GM19023 (cell line): ENCODE measurements around the gene SLC6A20.

Source experiments
- ATAC-seq: cut with Tn5 transposase; IDR thresholded peaks from one replicate; pipeline ENCODE4 v1.9.1; 2021; ENCODE audit warnings: mild to moderate bottlenecking, moderate library complexity; ENCODE audit not compliant: unreplicated experiment

SLC6A20 gene

GRCh38 chr3:45779746-45780735 lies 16.3 kb downstream of the SLC6A20 start:
- ATAC-seq, result no peak

- no peak for ATAC-seq
Measured at GRCh38 chr3:45778761-45779201, 17.6 kb downstream of the SLC6A20 start.

- no peak for ATAC-seq
Measured at GRCh38 chr3:45777746-45778386, 18.5 kb downstream of the SLC6A20 start.

GRCh38 chr3:45777111-45777745 lies 19.1 kb downstream of the SLC6A20 start:
- ATAC-seq, result no peak

- ATAC-seq, result no peak
Measured at GRCh38 chr3:45776611-45777010, 19.7 kb downstream of the SLC6A20 start.

GRCh38 chr3:45776301-45776595 lies 20.1 kb downstream of the SLC6A20 start:
- no peak for ATAC-seq

- no peak for ATAC-seq
Measured at GRCh38 chr3:45775571-45776300, 20.6 kb downstream of the SLC6A20 start.

GRCh38 chr3:45774581-45775521 lies 21.5 kb downstream of the SLC6A20 start:
- ATAC-seq, result no peak

- ATAC-seq, result no peak
Measured at GRCh38 chr3:45773714-45774449, 22.5 kb downstream of the SLC6A20 start.

- ATAC-seq, result no peak
Measured at GRCh38 chr3:45773072-45773471, 23.3 kb downstream of the SLC6A20 start.

- no peak for ATAC-seq
Measured at GRCh38 chr3:45772341-45773035, 23.8 kb downstream of the SLC6A20 start.

GRCh38 chr3:45771831-45772230 lies 24.5 kb downstream of the SLC6A20 start:
- ATAC-seq, result no peak

- ATAC-seq, result no peak
Measured at GRCh38 chr3:45771166-45771775, 25.1 kb downstream of the SLC6A20 start.

GRCh38 chr3:45765958-45766357 lies 30.4 kb downstream of the SLC6A20 start:
- ATAC-seq, result no peak

- ATAC-seq, result no peak
Measured at GRCh38 chr3:45765266-45765851, 31.0 kb downstream of the SLC6A20 start.

- no peak for ATAC-seq
Measured at GRCh38 chr3:45763303-45763675, 33.0 kb downstream of the SLC6A20 start.

GRCh38 chr3:45762647-45763302 lies 33.6 kb downstream of the SLC6A20 start:
- ATAC-seq, result no peak
